ENCODE measurements around the gene C2orf81.
"Not testable (repeated sequence)": the region's sequence is repeated elsewhere in the genome, so short reads cannot be mapped to it uniquely, and the experiment has no call there.

- TF ChIP-seq, protein P1, sequence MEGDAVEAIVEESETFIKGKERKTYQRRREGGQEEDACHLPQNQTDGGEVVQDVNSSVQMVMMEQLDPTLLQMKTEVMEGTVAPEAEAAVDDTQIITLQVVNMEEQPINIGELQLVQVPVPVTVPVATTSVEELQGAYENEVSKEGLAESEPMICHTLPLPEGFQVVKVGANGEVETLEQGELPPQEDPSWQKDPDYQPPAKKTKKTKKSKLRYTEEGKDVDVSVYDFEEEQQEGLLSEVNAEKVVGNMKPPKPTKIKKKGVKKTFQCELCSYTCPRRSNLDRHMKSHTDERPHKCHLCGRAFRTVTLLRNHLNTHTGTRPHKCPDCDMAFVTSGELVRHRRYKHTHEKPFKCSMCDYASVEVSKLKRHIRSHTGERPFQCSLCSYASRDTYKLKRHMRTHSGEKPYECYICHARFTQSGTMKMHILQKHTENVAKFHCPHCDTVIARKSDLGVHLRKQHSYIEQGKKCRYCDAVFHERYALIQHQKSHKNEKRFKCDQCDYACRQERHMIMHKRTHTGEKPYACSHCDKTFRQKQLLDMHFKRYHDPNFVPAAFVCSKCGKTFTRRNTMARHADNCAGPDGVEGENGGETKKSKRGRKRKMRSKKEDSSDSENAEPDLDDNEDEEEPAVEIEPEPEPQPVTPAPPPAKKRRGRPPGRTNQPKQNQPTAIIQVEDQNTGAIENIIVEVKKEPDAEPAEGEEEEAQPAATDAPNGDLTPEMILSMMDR (IDR thresholded peaks at IDR 0.05; ENCODE audit: low read depth, low read length), result not testable (repeated sequence)
- not testable (repeated sequence) for TF ChIP-seq EZH2phosphoT487 (IDR thresholded peaks at IDR 0.05; ENCODE audit: low read depth)
Measured at GRCh38 chr2:74459503-74460118, 38.2 kb upstream of the C2orf81 start.

Measured in OCI-LY3 (cell line).